Measurements from ENCODE around the gene AQP12A.
"Not testable (repeated sequence)": the region's sequence is repeated elsewhere in the genome, so short reads cannot be mapped to it uniquely, and the experiment has no call there.

Gene AQP12A

GRCh38 chr2:240659883-240660282, 31.8 kb upstream of the AQP12A start:
- not testable (repeated sequence) for DNase-seq (ENCODE audit: low read depth, low spot score)

- no peak for DNase-seq (ENCODE audit: low read depth, low spot score)
Measured at GRCh38 chr2:240662681-240663080, 29.0 kb upstream of the AQP12A start.

- no peak for DNase-seq (ENCODE audit: low read depth, low spot score)
Measured at GRCh38 chr2:240663546-240664190, 28.0 kb upstream of the AQP12A start.

- no peak for DNase-seq (ENCODE audit: low read depth, low spot score)
Measured at GRCh38 chr2:240664622-240665021, 27.0 kb upstream of the AQP12A start.

- no peak for DNase-seq (ENCODE audit: low read depth, low spot score)
Measured at GRCh38 chr2:240670402-240670801, 21.3 kb upstream of the AQP12A start.

GRCh38 chr2:240670950-240671349, 20.7 kb upstream of the AQP12A start:
- no peak for DNase-seq (ENCODE audit: low read depth, low spot score)

GRCh38 chr2:240672076-240672700, 19.5 kb upstream of the AQP12A start:
- DNase-seq (ENCODE audit: low read depth, low spot score), result no peak

- DNase-seq (ENCODE audit: low read depth, low spot score), result no peak
Measured at GRCh38 chr2:240672701-240673190, 18.9 kb upstream of the AQP12A start.

- not testable (repeated sequence) for DNase-seq (ENCODE audit: low read depth, low spot score)
Measured at GRCh38 chr2:240674461-240675184, 17.0 kb upstream of the AQP12A start.

GRCh38 chr2:240675345-240675744, 16.3 kb upstream of the AQP12A start:
- not testable (repeated sequence) for DNase-seq (ENCODE audit: low read depth, low spot score)

- not testable (repeated sequence) for DNase-seq (ENCODE audit: low read depth, low spot score)
Measured at GRCh38 chr2:240678043-240678442, 13.6 kb upstream of the AQP12A start.

GRCh38 chr2:240678909-240679308, 12.8 kb upstream of the AQP12A start:
- not testable (repeated sequence) for DNase-seq (ENCODE audit: low read depth, low spot score)

GRCh38 chr2:240680185-240680584, 11.5 kb upstream of the AQP12A start:
- DNase-seq (ENCODE audit: low read depth, low spot score), result not testable (repeated sequence)

- not testable (repeated sequence) for DNase-seq (ENCODE audit: low read depth, low spot score)
Measured at GRCh38 chr2:240682431-240683224, 9.0 kb upstream of the AQP12A start, which contains the start of gene AQP12B. Gene AQP12B, minus strand, starts transcription at chr2:240682885. Its CDS starts 48 bp downstream, at chr2:240682837.

GRCh38 chr2:240683329-240683979, 8.2 kb upstream of the AQP12A start:
- not testable (repeated sequence) for DNase-seq (ENCODE audit: low read depth, low spot score)

- DNase-seq (ENCODE audit: low read depth, low spot score), result not testable (repeated sequence)
Measured at GRCh38 chr2:240683980-240684728, 7.5 kb upstream of the AQP12A start.

GRCh38 chr2:240685771-240686371, 5.8 kb upstream of the AQP12A start:
- DNase-seq (ENCODE audit: low read depth, low spot score), result no peak

- no peak for DNase-seq (ENCODE audit: low read depth, low spot score)
Measured at GRCh38 chr2:240686460-240686859, 5.2 kb upstream of the AQP12A start.

GRCh38 chr2:240687045-240687740, 4.5 kb upstream of the AQP12A start:
- DNase-seq (ENCODE audit: low read depth, low spot score), result no peak
